GM18868 (cell line): Measurements from ENCODE around the gene DOCK2.
A peak's percentile ranks its signal among the peaks of the same experiment; 100 is the strongest.
"Not testable (repeated sequence)": the region's sequence is repeated elsewhere in the genome, so short reads cannot be mapped to it uniquely, and the experiment has no call there.

Experiments
- ATAC-seq: cut with Tn5 transposase; IDR thresholded peaks from one replicate; pipeline ENCODE4 v1.9.1; 2021; ENCODE audit warnings: mild to moderate bottlenecking, moderate library complexity; ENCODE audit not compliant: unreplicated experiment

The DOCK2 gene

DNA sequence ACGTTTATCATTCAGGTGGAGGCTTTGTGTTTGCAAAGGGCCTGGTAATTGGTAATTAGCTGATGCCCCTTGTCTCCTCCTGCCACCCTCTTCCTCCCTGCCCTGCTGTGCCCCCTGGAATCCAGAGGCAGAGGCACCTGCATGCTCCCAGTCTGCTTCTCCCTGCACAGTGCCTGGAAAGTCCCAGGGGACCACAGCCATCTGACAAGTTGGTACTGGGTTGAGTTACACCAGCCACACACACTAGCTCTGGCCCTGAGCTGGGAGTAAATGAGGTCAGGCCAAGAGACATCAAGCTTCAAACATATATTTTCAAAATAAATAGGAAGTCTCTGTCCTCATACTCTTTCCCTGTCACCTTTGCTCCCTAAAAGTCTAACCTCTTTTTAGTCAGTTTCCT, 286.9 kb downstream of the DOCK2 start:
- ATAC-seq, result peak; percentile 93

- ATAC-seq, result no peak
Measured at GRCh38 chr5:169933127-169933526, 296.1 kb downstream of the DOCK2 start.

GRCh38 chr5:169933616-169934015, 296.5 kb downstream of the DOCK2 start:
- no peak for ATAC-seq

DNA sequence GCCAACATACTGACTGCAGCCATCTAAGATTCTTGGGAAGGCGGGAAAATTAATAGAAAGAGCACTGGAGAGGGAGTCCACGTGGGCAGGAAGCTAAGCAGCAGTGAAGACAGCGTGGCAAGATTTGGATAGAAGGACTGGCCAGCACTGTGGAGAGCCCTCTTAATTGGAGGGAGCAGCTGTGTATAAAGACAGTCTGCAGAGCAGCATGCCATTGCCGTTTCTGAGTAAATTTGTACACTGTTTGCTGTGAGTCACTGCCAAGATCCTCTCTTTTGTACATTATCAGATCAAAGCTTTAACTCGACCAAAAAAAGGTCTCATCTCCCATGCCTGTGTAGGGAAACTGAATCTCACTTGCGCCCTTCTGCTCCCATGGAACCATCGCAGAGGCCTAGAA, 297.9 kb downstream of the DOCK2 start:
- no peak for ATAC-seq

DNA sequence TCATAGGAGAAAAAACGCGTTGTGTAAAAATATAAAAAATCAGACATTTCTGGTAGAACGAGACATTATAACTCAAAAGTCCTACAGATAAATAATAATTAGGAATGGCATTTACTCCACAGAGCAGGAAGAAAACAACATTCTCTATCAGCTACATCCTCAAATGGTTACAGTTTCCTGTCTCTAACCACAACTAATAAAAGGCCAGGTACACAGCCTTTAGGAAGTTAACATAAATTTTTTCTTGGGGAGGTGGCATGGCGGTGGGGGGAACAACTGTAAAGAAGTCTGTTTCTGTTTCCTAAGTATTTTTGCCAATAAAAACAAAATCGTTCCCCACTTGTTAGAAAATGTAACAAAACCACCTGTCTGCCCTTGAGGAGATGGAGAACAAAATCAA, 298.7 kb downstream of the DOCK2 start:
- no peak for ATAC-seq

DNA sequence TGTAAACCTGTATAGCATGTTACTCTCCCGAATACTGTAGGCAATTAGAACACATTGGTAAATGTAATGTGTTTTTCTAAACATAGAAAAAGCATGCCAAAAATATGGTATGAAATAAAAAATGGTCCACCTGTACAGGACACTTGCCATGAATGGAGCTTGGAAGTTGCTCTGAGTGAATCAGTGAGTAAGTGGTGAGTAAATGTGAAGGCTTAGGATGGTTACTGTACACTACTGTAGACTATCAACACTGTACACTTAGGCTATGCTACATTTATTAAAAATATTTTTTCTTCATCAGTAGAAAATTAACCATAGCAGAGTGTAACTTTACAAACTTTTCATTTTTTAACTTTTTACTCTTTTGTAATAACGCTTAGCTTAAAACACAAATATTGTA, 301.4 kb downstream of the DOCK2 start:
- ATAC-seq, result no peak

GRCh38 chr5:169939731-169940130, 302.7 kb downstream of the DOCK2 start:
- no peak for ATAC-seq

DNA sequence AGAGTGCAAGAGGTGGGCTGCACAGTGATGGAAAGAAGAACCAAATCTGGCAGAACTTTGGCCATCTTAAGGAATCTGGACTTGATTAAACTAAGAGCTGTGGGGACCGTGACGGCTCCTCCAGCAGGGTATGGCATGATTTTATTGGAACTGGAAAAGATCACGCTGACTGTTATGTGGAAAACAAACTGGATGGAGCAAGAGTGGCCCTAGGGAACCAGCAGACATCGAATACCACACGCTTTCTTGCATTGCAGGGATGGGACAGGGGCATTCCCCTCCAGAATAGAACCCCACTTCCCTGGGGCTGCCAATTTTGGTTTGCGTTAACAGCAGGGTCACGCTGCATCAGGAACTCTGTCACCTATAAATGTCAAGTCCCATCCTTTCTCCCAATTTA, 304.5 kb downstream of the DOCK2 start:
- no peak for ATAC-seq

GRCh38 chr5:169942181-169942580, 305.1 kb downstream of the DOCK2 start:
- no peak for ATAC-seq

DNA sequence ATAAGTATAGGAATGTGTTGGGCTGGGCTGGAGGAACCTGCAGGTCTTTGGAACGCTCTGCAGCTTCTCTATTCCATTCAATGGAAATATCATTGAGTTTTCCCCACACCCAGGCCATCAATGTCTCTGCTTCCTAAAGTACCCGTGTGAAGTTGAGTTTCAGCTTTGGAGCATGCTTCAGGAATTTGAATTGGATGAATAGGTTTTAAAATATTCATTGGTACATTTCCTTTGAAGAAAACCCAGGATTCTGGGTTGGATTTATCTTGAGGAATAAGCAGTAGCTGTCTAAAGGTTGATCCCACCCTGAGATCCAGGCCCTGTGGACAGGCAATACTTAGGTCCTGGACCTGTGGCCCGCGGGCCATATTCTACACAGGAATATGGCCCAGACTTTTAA, 306.0 kb downstream of the DOCK2 start:
- no peak for ATAC-seq

GRCh38 chr5:169944115-169944514, 307.0 kb downstream of the DOCK2 start:
- ATAC-seq, result peak; percentile 25

GRCh38 chr5:169944922-169945680, 308.0 kb downstream of the DOCK2 start:
- ATAC-seq, result peak; percentile 62

DNA sequence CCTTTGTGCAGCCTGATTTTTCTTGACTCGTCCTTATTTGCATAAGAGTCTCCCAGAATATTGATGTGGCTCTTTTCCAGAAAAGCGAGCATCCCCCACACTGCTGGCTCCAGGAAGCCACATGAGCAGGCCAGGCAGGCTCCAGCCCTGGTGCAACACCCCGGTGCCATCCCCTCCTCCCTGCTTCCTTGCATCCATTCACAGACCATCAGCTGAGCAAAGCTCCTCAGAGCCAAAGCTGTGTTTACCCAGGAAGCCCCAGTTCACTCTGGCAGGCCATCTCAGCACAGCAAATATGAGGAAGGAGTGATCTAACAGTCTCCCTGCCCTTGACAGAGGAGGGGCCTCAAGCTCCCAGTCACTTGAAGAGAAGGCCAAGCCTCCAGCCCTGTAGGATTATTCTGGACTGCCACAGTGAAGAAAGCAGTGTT, 308.8 kb downstream of the DOCK2 start:
- ATAC-seq, result no peak

DNA sequence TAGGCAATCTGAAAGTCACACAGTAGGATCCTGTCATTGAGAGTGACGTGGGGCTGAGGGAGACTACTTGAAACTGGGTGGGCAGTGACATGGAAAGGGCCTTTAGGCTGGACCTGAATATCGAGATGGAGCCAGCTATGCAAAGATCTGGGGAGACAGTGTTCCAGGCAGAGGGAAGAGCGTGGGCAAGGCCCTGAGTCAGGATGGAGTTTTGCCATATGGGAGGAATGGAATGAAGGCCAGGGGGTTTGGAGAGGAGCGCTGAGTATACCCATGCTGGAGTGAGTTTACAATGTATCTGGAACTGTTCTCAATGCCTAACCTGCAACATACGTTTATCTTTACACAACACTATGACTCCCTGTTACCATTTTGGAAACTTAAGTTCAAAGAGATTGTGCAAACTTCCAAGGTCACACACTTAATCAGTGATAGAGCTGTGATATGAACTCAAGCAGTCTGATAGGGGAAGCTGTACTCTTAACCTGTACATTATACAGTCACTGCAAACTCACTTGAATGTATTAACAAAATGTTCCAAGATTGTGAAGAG, 309.7 kb downstream of the DOCK2 start:
- ATAC-seq, result no peak

DNA sequence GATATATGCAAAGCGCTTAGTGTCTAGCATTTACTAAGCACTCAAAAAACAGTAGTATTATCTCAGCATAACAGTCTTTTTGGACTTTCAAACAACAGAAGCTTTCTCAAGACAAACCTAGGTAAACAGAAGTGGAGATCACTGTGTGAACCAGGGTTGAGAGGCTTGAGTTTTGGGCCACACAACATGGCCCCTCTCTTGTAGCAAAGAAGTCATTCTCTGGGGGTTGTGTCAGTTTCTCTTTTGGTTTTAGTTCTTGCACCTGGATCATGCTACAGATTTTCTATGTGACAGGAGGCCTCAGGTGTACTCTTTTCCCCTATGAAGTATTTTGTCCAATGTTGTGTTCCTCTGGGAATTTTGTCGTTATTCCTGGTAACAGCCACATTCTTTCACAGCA, 313.3 kb downstream of the DOCK2 start:
- ATAC-seq, result no peak

DNA sequence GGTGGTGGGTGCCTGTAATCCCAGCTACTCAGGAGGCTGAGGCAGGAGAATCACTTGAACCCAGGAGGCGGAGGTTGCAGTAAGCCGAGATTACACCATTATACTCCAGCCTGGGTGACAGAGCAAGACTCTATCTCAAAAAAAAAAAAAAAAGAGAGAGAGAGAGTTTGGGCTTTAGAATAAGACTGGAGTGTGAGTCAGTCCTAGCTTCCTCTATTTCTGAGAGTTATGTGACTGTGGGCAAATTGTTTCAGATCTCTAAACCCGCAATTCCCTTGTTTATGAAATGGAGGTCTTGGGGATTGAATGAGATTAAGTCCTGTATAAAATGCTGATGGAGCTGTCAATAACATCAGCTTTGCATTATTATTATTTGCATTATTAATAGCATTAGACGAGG, 316.1 kb downstream of the DOCK2 start:
- ATAC-seq, result not testable (repeated sequence)

DNA sequence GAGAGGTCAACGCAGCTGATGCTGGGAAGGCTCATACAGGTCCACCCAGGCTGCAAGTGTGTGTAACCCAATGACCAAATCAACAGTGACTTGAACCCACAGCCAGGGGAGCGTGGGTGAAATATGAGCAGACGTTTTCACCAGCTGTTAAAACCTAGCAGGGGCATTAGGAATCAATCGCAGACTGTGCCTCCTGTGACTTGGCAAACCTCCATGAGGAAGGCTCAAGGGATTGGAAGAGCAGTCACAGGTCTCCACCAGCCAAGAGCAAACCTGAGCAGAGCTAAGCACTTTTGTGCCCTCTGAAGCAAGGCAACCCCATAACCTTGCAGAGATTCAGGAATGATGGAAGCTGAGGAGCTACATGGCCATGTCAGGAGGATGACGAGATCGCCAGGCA, 317.7 kb downstream of the DOCK2 start:
- ATAC-seq, result no peak

- no peak for ATAC-seq
Measured at GRCh38 chr5:169956126-169956525, 319.1 kb downstream of the DOCK2 start.

DNA sequence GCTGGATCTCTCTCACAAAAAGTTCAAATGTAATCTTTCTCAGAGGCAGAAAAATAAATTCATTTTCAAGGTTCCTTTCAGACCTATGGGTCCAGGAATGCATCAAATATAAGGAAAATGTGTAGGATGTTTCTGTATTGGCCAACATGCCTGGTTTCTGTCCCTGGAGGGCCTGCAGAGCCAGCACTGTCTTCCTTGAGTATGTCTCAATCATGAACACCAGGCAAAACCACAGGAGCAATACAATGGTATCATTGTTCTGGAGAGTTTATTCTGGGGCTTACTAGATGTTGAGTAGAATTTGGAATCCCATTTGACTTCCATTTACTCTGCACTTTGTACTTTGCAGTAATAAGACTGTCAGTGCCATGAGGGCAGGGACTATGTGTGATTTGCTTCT, 319.7 kb downstream of the DOCK2 start:
- no peak for ATAC-seq

DNA sequence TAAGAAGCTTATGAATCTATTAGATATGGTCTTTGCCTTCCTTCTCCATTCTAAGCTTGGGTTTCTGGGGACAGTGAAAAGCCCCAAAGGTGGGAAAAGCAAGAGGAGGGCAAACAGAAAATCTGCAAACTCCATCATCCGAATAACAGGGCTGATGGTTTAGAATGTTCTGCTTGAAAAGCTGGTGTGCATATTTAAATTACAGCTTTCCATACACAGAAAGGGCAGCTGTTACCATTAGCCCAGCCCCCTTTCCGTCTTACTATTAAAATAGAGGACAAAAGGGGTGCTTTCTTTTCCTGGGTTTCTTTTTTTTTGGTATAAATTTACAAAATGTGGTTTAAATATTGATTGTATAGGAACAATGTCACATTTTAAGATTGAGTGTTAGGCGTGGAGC, 321.2 kb downstream of the DOCK2 start:
- ATAC-seq, result no peak

GRCh38 chr5:169960659-169961058, 323.6 kb downstream of the DOCK2 start:
- no peak for ATAC-seq

- peak; percentile 47 for ATAC-seq
Measured at GRCh38 chr5:169964246-169964645, 327.2 kb downstream of the DOCK2 start.

GRCh38 chr5:169970339-169970738, 333.3 kb downstream of the DOCK2 start:
- ATAC-seq, result peak; percentile 94
